ENCODE measurements around the gene PYGM.
A peak's percentile ranks its signal among the peaks of the same experiment; 100 is the strongest.

Gene PYGM

GRCh38 chr11:64750361-64751054 is 9.3 kb downstream of the PYGM start:
- Histone ChIP-seq H3K9ac (ENCODE audit: low read length) (no peak overlapping the region), H3K27me3 (ENCODE audit: control insufficient read depth, insufficient read depth, low read length) (peaks cover 11% of the 10 kb centered on the region; the same call in 1 of the 2 replicates), H3K4me3 (ENCODE audit: low read depth, low read length) (no peak overlapping the region), H3K9me3 (ENCODE audit: control insufficient read depth, insufficient read depth, low read depth, low read length) (no peaks in the 10 kb centered on the region), H3K36me3 (ENCODE audit: control insufficient read depth, insufficient read depth, low read length) (no peaks in the 10 kb centered on the region), H3K4me1 (ENCODE audit: control insufficient read depth, insufficient read depth, low read length) (peaks cover 4% of the 10 kb centered on the region), H3K27ac (ENCODE audit: low read depth, low read length) (no peak overlapping the region)

GRCh38 chr11:64747961-64748665 is 11.7 kb downstream of the PYGM start:
- H3K4me3 ChIP-seq (ENCODE audit: low read depth, low read length), result no peak overlapping the region
- no peak overlapping the region for H3K27ac ChIP-seq (ENCODE audit: low read depth, low read length)

GRCh38 chr11:64746486-64746885 is 13.3 kb downstream of the PYGM start:
- peak overlapping the region; percentile 51; the same call in 1 of the 2 replicates for H3K4me3 ChIP-seq (ENCODE audit: low read depth, low read length)
- no peak overlapping the region for H3K9ac ChIP-seq (ENCODE audit: low read length)

More at GRCh38 chr11:64747961-64748665, 11.7 kb downstream of the PYGM start:
- H3K36me3 ChIP-seq (ENCODE audit: control insufficient read depth, insufficient read depth, low read length), result no peaks in the 10 kb centered on the region
- H3K27me3 ChIP-seq (ENCODE audit: control insufficient read depth, insufficient read depth, low read length), result peaks cover 30% of the 10 kb centered on the region
- H3K9me3 ChIP-seq (ENCODE audit: control insufficient read depth, insufficient read depth, low read depth, low read length), result no peaks in the 10 kb centered on the region
- H3K4me1 ChIP-seq (ENCODE audit: control insufficient read depth, insufficient read depth, low read length), result peaks cover 4% of the 10 kb centered on the region; the same call in 1 of the 2 replicates
- H3K9ac ChIP-seq (ENCODE audit: low read length), result no peak overlapping the region

GRCh38 chr11:64745521-64746328 is 14.0 kb downstream of the PYGM start:
- Histone ChIP-seq H3K4me1 (ENCODE audit: control insufficient read depth, insufficient read depth, low read length) (peaks cover 23% of the 10 kb centered on the region), H3K36me3 (ENCODE audit: control insufficient read depth, insufficient read depth, low read length) (no peaks in the 10 kb centered on the region), H3K9me3 (ENCODE audit: control insufficient read depth, insufficient read depth, low read depth, low read length) (no peaks in the 10 kb centered on the region), H3K4me3 (ENCODE audit: low read depth, low read length) (peak overlapping the region; percentile 51), H3K9ac (ENCODE audit: low read length) (peak overlapping the region; percentile 5), H3K27ac (ENCODE audit: low read depth, low read length) (no peak overlapping the region), H3K27me3 (ENCODE audit: control insufficient read depth, insufficient read depth, low read length) (peaks cover 53% of the 10 kb centered on the region)

More at GRCh38 chr11:64746486-64746885, 13.3 kb downstream of the PYGM start:
- no peaks in the 10 kb centered on the region for H3K9me3 ChIP-seq (ENCODE audit: control insufficient read depth, insufficient read depth, low read depth, low read length)
- no peak overlapping the region for H3K27ac ChIP-seq (ENCODE audit: low read depth, low read length)
- peaks cover 46% of the 10 kb centered on the region for H3K27me3 ChIP-seq (ENCODE audit: control insufficient read depth, insufficient read depth, low read length)
- H3K4me1 ChIP-seq (ENCODE audit: control insufficient read depth, insufficient read depth, low read length), result peaks cover 16% of the 10 kb centered on the region
- no peaks in the 10 kb centered on the region for H3K36me3 ChIP-seq (ENCODE audit: control insufficient read depth, insufficient read depth, low read length)

GRCh38 chr11:64745189-64745520 is 14.6 kb downstream of the PYGM start:
- H3K27ac ChIP-seq (ENCODE audit: low read depth, low read length), result no peak overlapping the region
- H3K27me3 ChIP-seq (ENCODE audit: control insufficient read depth, insufficient read depth, low read length), result peaks cover 59% of the 10 kb centered on the region
- H3K4me1 ChIP-seq (ENCODE audit: control insufficient read depth, insufficient read depth, low read length), result peaks cover 28% of the 10 kb centered on the region

GRCh38 chr11:64744544-64745188 is 15.1 kb downstream of the PYGM start:
- Histone ChIP-seq H3K36me3 (ENCODE audit: control insufficient read depth, insufficient read depth, low read length) (no peaks in the 10 kb centered on the region), H3K4me3 (ENCODE audit: low read depth, low read length) (peak overlapping the region; percentile 51), H3K9me3 (ENCODE audit: control insufficient read depth, insufficient read depth, low read depth, low read length) (no peaks in the 10 kb centered on the region), H3K9ac (ENCODE audit: low read length) (no peak overlapping the region), H3K27ac (ENCODE audit: low read depth, low read length) (no peak overlapping the region), H3K4me1 (ENCODE audit: control insufficient read depth, insufficient read depth, low read length) (peaks cover 32% of the 10 kb centered on the region), H3K27me3 (ENCODE audit: control insufficient read depth, insufficient read depth, low read length) (peaks cover 64% of the 10 kb centered on the region)

More at GRCh38 chr11:64745189-64745520, 14.6 kb downstream of the PYGM start:
- Histone ChIP-seq H3K36me3 (ENCODE audit: control insufficient read depth, insufficient read depth, low read length) (no peaks in the 10 kb centered on the region), H3K4me3 (ENCODE audit: low read depth, low read length) (peak overlapping the region; percentile 51), H3K9ac (ENCODE audit: low read length) (peak overlapping the region; percentile 5), H3K9me3 (ENCODE audit: control insufficient read depth, insufficient read depth, low read depth, low read length) (no peaks in the 10 kb centered on the region)

GRCh38 chr11:64743591-64744543 is 15.9 kb downstream of the PYGM start, which contains the start of gene RASGRP2:
Gene RASGRP2 (minus strand): TSS chr11:64744142. CDS start chr11:64742866, 1,276 bp downstream.
- Histone ChIP-seq H3K9me3 (ENCODE audit: control insufficient read depth, insufficient read depth, low read depth, low read length) (no peaks in the 10 kb centered on the region), H3K9ac (ENCODE audit: low read length) (peak within 1 kb of the TSS; percentile 12), H3K36me3 (ENCODE audit: control insufficient read depth, insufficient read depth, low read length) (no peaks in the 10 kb centered on the region), H3K4me1 (ENCODE audit: control insufficient read depth, insufficient read depth, low read length) (peaks cover 38% of the 10 kb centered on the region), H3K27ac (ENCODE audit: low read depth, low read length) (no peak within 1 kb of the TSS), H3K27me3 (ENCODE audit: control insufficient read depth, insufficient read depth, low read length) (peaks cover 66% of the 10 kb centered on the region), H3K4me3 (ENCODE audit: low read depth, low read length) (peak within 1 kb of the TSS; percentile 51)

GRCh38 chr11:64742889-64743590 is 16.7 kb downstream of the PYGM start:
- peak overlapping the region; percentile 65 for H3K9ac ChIP-seq (ENCODE audit: low read length)
- H3K4me1 ChIP-seq (ENCODE audit: control insufficient read depth, insufficient read depth, low read length), result peaks cover 38% of the 10 kb centered on the region
- no peak overlapping the region for H3K27ac ChIP-seq (ENCODE audit: low read depth, low read length)
- peak overlapping the region; percentile 51 for H3K4me3 ChIP-seq (ENCODE audit: low read depth, low read length)
- peaks cover 66% of the 10 kb centered on the region for H3K27me3 ChIP-seq (ENCODE audit: control insufficient read depth, insufficient read depth, low read length)
- no peaks in the 10 kb centered on the region for H3K36me3 ChIP-seq (ENCODE audit: control insufficient read depth, insufficient read depth, low read length)
- H3K9me3 ChIP-seq (ENCODE audit: control insufficient read depth, insufficient read depth, low read depth, low read length), result no peaks in the 10 kb centered on the region

- H3K27ac ChIP-seq (ENCODE audit: low read depth, low read length), result no peak overlapping the region
- peaks cover 66% of the 10 kb centered on the region for H3K27me3 ChIP-seq (ENCODE audit: control insufficient read depth, insufficient read depth, low read length)
- H3K9ac ChIP-seq (ENCODE audit: low read length), result peak overlapping the region; percentile 65
- H3K36me3 ChIP-seq (ENCODE audit: control insufficient read depth, insufficient read depth, low read length), result no peaks in the 10 kb centered on the region
- no peaks in the 10 kb centered on the region for H3K9me3 ChIP-seq (ENCODE audit: control insufficient read depth, insufficient read depth, low read depth, low read length)
- peaks cover 38% of the 10 kb centered on the region for H3K4me1 ChIP-seq (ENCODE audit: control insufficient read depth, insufficient read depth, low read length)
- H3K4me3 ChIP-seq (ENCODE audit: low read depth, low read length), result peak overlapping the region; percentile 51
Observed at GRCh38 chr11:64742087-64742888, 17.5 kb downstream of the PYGM start.

All from HUES6 (cell line).